Measurements from ENCODE around the gene ARPP19.

DNA sequence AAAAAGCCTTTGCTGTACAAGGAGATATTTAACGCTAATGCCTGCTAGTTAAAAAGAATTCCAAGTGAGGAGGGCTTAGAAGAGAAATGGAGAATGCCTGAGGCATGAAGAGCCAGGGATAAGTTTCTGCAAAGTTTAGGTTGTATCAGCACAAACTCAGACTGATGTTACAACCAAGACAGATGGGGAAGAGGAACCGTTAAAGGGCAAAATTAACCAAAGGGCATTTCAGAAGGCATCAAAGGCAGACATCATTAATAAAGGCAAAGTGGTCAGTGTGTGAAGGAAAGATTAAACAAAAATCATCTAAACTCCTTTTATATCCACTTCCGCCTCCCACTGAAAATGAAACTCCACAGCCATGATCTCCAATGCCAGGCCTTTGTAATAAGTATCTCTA lies 47.1 kb downstream of the ARPP19 start:
- no peak for TF ChIP-seq KDM1A (IDR thresholded peaks at IDR 0.05)
- TF ChIP-seq, protein P1, sequence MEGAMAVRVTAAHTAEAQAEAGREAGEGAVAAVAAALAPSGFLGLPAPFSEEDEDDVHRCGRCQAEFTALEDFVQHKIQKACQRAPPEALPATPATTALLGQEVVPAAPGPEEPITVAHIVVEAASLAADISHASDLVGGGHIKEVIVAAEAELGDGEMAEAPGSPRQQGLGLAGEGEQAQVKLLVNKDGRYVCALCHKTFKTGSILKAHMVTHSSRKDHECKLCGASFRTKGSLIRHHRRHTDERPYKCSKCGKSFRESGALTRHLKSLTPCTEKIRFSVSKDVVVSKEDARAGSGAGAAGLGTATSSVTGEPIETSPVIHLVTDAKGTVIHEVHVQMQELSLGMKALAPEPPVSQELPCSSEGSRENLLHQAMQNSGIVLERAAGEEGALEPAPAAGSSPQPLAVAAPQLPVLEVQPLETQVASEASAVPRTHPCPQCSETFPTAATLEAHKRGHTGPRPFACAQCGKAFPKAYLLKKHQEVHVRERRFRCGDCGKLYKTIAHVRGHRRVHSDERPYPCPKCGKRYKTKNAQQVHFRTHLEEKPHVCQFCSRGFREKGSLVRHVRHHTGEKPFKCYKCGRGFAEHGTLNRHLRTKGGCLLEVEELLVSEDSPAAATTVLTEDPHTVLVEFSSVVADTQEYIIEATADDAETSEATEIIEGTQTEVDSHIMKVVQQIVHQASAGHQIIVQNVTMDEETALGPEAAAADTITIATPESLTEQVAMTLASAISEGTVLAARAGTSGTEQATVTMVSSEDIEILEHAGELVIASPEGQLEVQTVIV (CRISPR knock-in tag; IDR thresholded peaks at IDR 0.05; ENCODE audit: borderline replicate concordance) = no peak
- no peak for TF ChIP-seq ZFX (CRISPR knock-in tag; IDR thresholded peaks at IDR 0.05)
- TF ChIP-seq ZNF282 (CRISPR knock-in tag; IDR thresholded peaks at IDR 0.05) = no peak
- no peak for TF ChIP-seq BHLHE40 (IDR thresholded peaks at IDR 0.05; ENCODE audit: low read length)
- TF ChIP-seq NFXL1 (CRISPR knock-in tag; IDR thresholded peaks at IDR 0.05) = no peak
- TF ChIP-seq CBX5 (IDR thresholded peaks at IDR 0.05; ENCODE audit: borderline replicate concordance, low read depth) = no peak
- TF ChIP-seq FOXM1 (IDR thresholded peaks at IDR 0.05; ENCODE audit: low read depth) = no peak
- TF ChIP-seq FOXM1 (CRISPR knock-in tag; IDR thresholded peaks at IDR 0.05; ENCODE audit: low read depth) = no peak
- TF ChIP-seq POLR2AphosphoS2 (IDR thresholded peaks at IDR 0.05; ENCODE audit: low read length) = no peak
- TF ChIP-seq, protein P2, sequence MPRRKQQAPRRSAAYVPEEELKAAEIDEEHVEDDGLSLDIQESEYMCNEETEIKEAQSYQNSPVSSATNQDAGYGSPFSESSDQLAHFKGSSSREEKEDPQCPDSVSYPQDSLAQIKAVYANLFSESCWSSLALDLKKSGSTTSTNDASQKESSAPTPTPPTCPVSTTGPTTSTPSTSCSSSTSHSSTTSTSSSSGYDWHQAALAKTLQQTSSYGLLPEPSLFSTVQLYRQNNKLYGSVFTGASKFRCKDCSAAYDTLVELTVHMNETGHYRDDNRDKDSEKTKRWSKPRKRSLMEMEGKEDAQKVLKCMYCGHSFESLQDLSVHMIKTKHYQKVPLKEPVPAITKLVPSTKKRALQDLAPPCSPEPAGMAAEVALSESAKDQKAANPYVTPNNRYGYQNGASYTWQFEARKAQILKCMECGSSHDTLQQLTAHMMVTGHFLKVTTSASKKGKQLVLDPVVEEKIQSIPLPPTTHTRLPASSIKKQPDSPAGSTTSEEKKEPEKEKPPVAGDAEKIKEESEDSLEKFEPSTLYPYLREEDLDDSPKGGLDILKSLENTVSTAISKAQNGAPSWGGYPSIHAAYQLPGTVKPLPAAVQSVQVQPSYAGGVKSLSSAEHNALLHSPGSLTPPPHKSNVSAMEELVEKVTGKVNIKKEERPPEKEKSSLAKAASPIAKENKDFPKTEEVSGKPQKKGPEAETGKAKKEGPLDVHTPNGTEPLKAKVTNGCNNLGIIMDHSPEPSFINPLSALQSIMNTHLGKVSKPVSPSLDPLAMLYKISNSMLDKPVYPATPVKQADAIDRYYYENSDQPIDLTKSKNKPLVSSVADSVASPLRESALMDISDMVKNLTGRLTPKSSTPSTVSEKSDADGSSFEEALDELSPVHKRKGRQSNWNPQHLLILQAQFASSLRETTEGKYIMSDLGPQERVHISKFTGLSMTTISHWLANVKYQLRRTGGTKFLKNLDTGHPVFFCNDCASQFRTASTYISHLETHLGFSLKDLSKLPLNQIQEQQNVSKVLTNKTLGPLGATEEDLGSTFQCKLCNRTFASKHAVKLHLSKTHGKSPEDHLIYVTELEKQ (CRISPR knock-in tag; IDR thresholded peaks at IDR 0.05) = no peak
- TF ChIP-seq ZNF584 (CRISPR knock-in tag; IDR thresholded peaks at IDR 0.05; ENCODE audit: low read depth) = no peak
